Measurements from ENCODE around the gene KDR. TPM values are rescaled to one million over a fixed set of nuclear protein-coding genes. Genes with fewer than 3 reads are reported as not detected.
A peak's percentile ranks its signal among the peaks of the same experiment; 100 is the strongest.

KDR gene
- total and polyA plus RNA-seq, 4 donors = 8.4 to 132 (median 32.5) TPM

- Histone ChIP-seq H3K36me3 (ENCODE audit: control insufficient read depth in 4 of 4, insufficient read depth in 4 of 4, low read length in 4 of 4) (no peaks in the 10 kb centered on the region), H3K4me1 (ENCODE audit: control insufficient read depth in 5 of 5, insufficient read depth in 5 of 5, low read length in 5 of 5) (peaks cover 5 to 30% (median 18%) of the 10 kb centered on the region in 5 donors), H3K27ac (ENCODE audit: low read depth in 1 of 2, low read length in 1 of 2) (no peak overlapping the region), H3K4me3 (no peak overlapping the region), H3K9ac (ENCODE audit: insufficient read depth in 1 of 2, low read length in 2 of 2) (no peak overlapping the region), H3K9me3 (ENCODE audit: control insufficient read depth in 4 of 4, insufficient read depth in 3 of 4, low read length in 3 of 4) (no peaks in the 10 kb centered on the region), H3K27me3 (ENCODE audit: control insufficient read depth in 3 of 3, insufficient read depth in 3 of 3, low read length in 2 of 3) (no peaks in the 10 kb centered on the region)
- 74 to 88% methylated on average over 1 of the region's 1 CpG for WGBS, 2 donors
- TF ChIP-seq CTCF (IDR thresholded peaks at IDR 0.05; ENCODE audit: control extremely low read depth, extremely low read depth) = no peak
- ATAC-seq (ENCODE audit: insufficient read depth, low FRiP score) = no peak
- DNase-seq = no peak
Measured at GRCh38 chr4:55035892-55036291, 89.5 kb downstream of the KDR start.

DNA sequence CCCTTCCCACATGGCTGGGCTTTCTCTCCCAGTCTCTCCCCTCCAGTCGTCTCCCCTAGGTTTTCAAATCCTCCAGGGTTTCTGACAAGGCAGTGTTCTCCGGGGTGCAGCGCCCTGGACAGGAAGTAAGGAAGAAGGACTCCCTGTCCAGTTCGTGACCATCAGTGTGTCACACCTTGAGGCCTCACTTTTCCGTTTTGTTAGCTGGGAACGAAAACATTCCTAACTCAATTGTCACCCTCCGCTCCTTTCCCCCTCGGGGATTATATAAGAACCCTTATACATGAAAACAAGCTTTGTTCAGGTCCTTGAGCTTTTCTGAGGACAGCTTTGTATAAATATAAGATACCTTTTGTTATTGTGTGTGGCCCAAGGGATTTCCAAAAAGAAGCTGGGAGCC lies 92.1 kb downstream of the KDR start:
- no peak for TF ChIP-seq CTCF (IDR thresholded peaks at IDR 0.05; ENCODE audit: control extremely low read depth, extremely low read depth)
- no peak for DNase-seq
- Histone ChIP-seq H3K36me3 (ENCODE audit: control insufficient read depth in 4 of 4, insufficient read depth in 4 of 4, low read length in 4 of 4) (no peaks in the 10 kb centered on the region), H3K9ac (ENCODE audit: insufficient read depth in 1 of 2, low read length in 2 of 2) (no peak overlapping the region), H3K4me1 (ENCODE audit: control insufficient read depth in 5 of 5, insufficient read depth in 5 of 5, low read length in 5 of 5) (peaks cover under 1 to 25% (median 18%) of the 10 kb centered on the region in 5 donors), H3K4me3 (no peak overlapping the region), H3K9me3 (ENCODE audit: control insufficient read depth in 4 of 4, insufficient read depth in 3 of 4, low read length in 3 of 4) (no peaks in the 10 kb centered on the region), H3K27ac (ENCODE audit: low read depth in 1 of 2, low read length in 1 of 2) (peak overlapping the region; percentile 38 to 52), H3K27me3 (ENCODE audit: control insufficient read depth in 3 of 3, insufficient read depth in 3 of 3, low read length in 2 of 3) (no peaks in the 10 kb centered on the region)
- 62 to 74% methylated on average over 8 of the region's 8 CpGs for WGBS, 2 donors
- ATAC-seq (ENCODE audit: insufficient read depth, low FRiP score) = no peak

DNA sequence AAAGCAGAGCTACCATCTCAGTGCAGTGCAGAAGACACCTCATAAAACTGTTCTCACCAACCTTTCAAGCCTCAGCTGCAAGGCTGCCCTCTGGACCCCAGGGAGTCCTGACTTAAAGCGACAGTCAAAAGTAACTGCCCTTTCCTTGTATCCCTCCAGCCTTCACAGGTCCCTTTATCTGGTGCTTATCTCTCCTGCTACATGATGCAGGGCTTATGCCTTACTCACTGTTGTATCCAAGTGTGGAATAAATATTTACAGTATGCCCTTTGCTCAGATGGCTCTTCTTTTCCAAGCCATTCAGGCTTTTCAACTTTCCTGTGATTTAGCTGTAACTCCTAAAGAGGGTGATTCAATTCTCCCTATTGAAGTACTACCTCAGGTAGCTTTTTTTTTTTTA lies 92.6 kb downstream of the KDR start:
- no peak for TF ChIP-seq CTCF (IDR thresholded peaks at IDR 0.05; ENCODE audit: control extremely low read depth, extremely low read depth)

GRCh38 chr4:55032179-55032578 lies 93.2 kb downstream of the KDR start:
- no peak for TF ChIP-seq CTCF (IDR thresholded peaks at IDR 0.05; ENCODE audit: control extremely low read depth, extremely low read depth)
- Histone ChIP-seq H3K27ac (ENCODE audit: low read depth in 1 of 2, low read length in 1 of 2) (no peak overlapping the region), H3K9ac (ENCODE audit: insufficient read depth in 1 of 2, low read length in 2 of 2) (no peak overlapping the region), H3K27me3 (ENCODE audit: control insufficient read depth in 3 of 3, insufficient read depth in 3 of 3, low read length in 2 of 3) (no peaks in the 10 kb centered on the region), H3K4me3 (no peak overlapping the region), H3K4me1 (ENCODE audit: control insufficient read depth in 5 of 5, insufficient read depth in 5 of 5, low read length in 5 of 5) (peaks cover 0 to 20% (median 14%) of the 10 kb centered on the region in 5 donors), H3K9me3 (ENCODE audit: control insufficient read depth in 4 of 4, insufficient read depth in 3 of 4, low read length in 3 of 4) (no peaks in the 10 kb centered on the region), H3K36me3 (ENCODE audit: control insufficient read depth in 4 of 4, insufficient read depth in 4 of 4, low read length in 4 of 4) (no peaks in the 10 kb centered on the region)
- WGBS, 2 donors = 74 to 87% methylated on average over 5 of the region's 5 CpGs
- no peak for DNase-seq
- ATAC-seq (ENCODE audit: insufficient read depth, low FRiP score) = no peak

More for the DNA sequence above, 92.6 kb downstream of the KDR start:
- no peak overlapping the region for H3K4me3 ChIP-seq
- H3K4me1 ChIP-seq (ENCODE audit: control insufficient read depth in 5 of 5, insufficient read depth in 5 of 5, low read length in 5 of 5) = peaks cover 0 to 20% (median 14%) of the 10 kb centered on the region in 5 donors
- 73 to 75% methylated on average over 1 of the region's 1 CpG for WGBS, 2 donors
- ATAC-seq (ENCODE audit: insufficient read depth, low FRiP score) (no peak), DNase-seq (peak; percentile 33 to 74 (median 58))
- H3K9ac ChIP-seq (ENCODE audit: insufficient read depth in 1 of 2, low read length in 2 of 2) = no peak overlapping the region
- H3K27me3 ChIP-seq (ENCODE audit: control insufficient read depth in 3 of 3, insufficient read depth in 3 of 3, low read length in 2 of 3) = no peaks in the 10 kb centered on the region
- H3K27ac ChIP-seq (ENCODE audit: low read depth in 1 of 2, low read length in 1 of 2) = peak overlapping the region in 1 of 2 donors; percentile 38
- H3K9me3 ChIP-seq (ENCODE audit: control insufficient read depth in 4 of 4, insufficient read depth in 3 of 4, low read length in 3 of 4) = no peaks in the 10 kb centered on the region
- H3K36me3 ChIP-seq (ENCODE audit: control insufficient read depth in 4 of 4, insufficient read depth in 4 of 4, low read length in 4 of 4) = no peaks in the 10 kb centered on the region
